Liver (tissue), 3 donors: ENCODE measurements around the gene NEB.

Source experiments
- CTCF ChIP-seq: fragments of 150-350 bp; IDR thresholded peaks from 2 replicates; pipeline ENCODE4 v1.5.1; 2017; ENCODE audit warnings: improper control_type of control experiment, low read depth, low read length; ENCODE audit not compliant: missing input control
- HNF4A ChIP-seq, 2 donors: conservative IDR thresholded peaks; 2 replicates each; pipeline ENCODE4 v1.6.1; 2016; ENCODE audit warnings: antibody characterized with exemption in 2 of 2, mild to moderate bottlenecking in 2 of 2
- JUND ChIP-seq, 2 donors: IDR thresholded peaks; 2 replicates each; pipeline ENCODE4 v1.6.1; 2016; ENCODE audit warnings: antibody characterized with exemption in 2 of 2
- MAX ChIP-seq: IDR thresholded peaks from 2 replicates; pipeline ENCODE4 v1.6.1; 2016; ENCODE audit warnings: antibody characterized with exemption
- RAD21 ChIP-seq, 2 donors: IDR thresholded peaks; 2 replicates each; pipeline ENCODE4 v1.6.1; 2016; ENCODE audit warnings: antibody characterized with exemption in 2 of 2, mild to moderate bottlenecking in 2 of 2
- REST ChIP-seq: IDR thresholded peaks from 2 replicates; pipeline ENCODE4 v1.6.1; 2016; ENCODE audit warnings: antibody characterized with exemption, mild to moderate bottlenecking
- YY1 ChIP-seq: IDR thresholded peaks from 2 replicates; pipeline ENCODE4 v1.6.1; 2016; ENCODE audit warnings: antibody characterized with exemption, mild to moderate bottlenecking
- ZBTB33 ChIP-seq: IDR thresholded peaks from 2 replicates; pipeline ENCODE4 v1.6.1; 2016; ENCODE audit warnings: antibody characterized with exemption
- donor health status: healthy.
- donor health status: healthy.

- no peak for TF ChIP-seq CTCF
- TF ChIP-seq RAD21 (IDR thresholded peaks at IDR 0.05): no peak
- no peak for TF ChIP-seq REST
- peak; percentile 12 to 26 for TF ChIP-seq HNF4A (conservative IDR thresholded peaks at IDR 0.05)
- TF ChIP-seq ZBTB33: no peak
- no peak for TF ChIP-seq YY1
- TF ChIP-seq MAX: no peak
- no peak for TF ChIP-seq JUND (IDR thresholded peaks at IDR 0.05)
Observed at GRCh38 chr2:151654891-151655290, 79.4 kb downstream of the NEB start.
